Tibial nerve (tissue), 4 donors: ENCODE measurements around the gene C4orf46. TPM values are rescaled to one million over a fixed set of nuclear protein-coding genes. Genes with fewer than 3 reads are reported as not detected.
"Not testable (repeated sequence)": the region's sequence is repeated elsewhere in the genome, so short reads cannot be mapped to it uniquely, and the experiment has no call there.

Experiments used
- DNase-seq, 2 donors: peaks; one replicate each; pipeline ENCODE4 v3.0.0-alpha.2; 2019; ENCODE audit warnings: low spot score in 2 of 2
- H3K27ac ChIP-seq, 4 donors: fragments of 200-600 bp; sonication (generic) in 3 of 4; one replicate each; pipeline ENCODE4 v1.5.1; 2017 to 2019; ENCODE audit warnings: mild to moderate bottlenecking in 1 of 4
- H3K27me3 ChIP-seq, 2 donors: fragments of 200-600 bp; sonication (generic) in 1 of 2; one replicate each; pipeline versions ENCODE4 v1.5.1 to v1.6.0; 2017 to 2019
- H3K36me3 ChIP-seq, 3 donors: fragments of 200-600 bp; sonication (generic); one replicate each; pipeline ENCODE4 v1.5.1; 2018 to 2019
- H3K4me1 ChIP-seq, 4 donors: fragments of 200-600 bp; sonication (generic) in 3 of 4; one replicate each; pipeline ENCODE4 v1.5.1; 2017 to 2019
- H3K4me3 ChIP-seq, 4 donors: fragments of 200-600 bp; sonication (generic) in 3 of 4; one replicate each; pipeline ENCODE4 v1.5.1; 2017 to 2019; ENCODE audit warnings: mild to moderate bottlenecking in 1 of 4, moderate library complexity in 1 of 4
- H3K9me3 ChIP-seq, 4 donors: fragments of 200-600 bp; sonication (generic) in 3 of 4; one replicate each; pipeline ENCODE4 v1.5.1; 2017 to 2019
- EP300 ChIP-seq, 2 donors: sonication (generic); formaldehyde crosslinking; IDR thresholded peaks; one replicate each; pipeline ENCODE4 v1.6.1; 2017; ENCODE audit warnings: antibody characterized with exemption in 2 of 2, mild to moderate bottlenecking in 1 of 2
- POLR2A ChIP-seq, 2 donors: fragments of 450-650 bp; IDR thresholded peaks; one replicate each; pipeline ENCODE4 v1.6.1; 2017; ENCODE audit warnings: antibody characterized with exemption in 2 of 2, mild to moderate bottlenecking in 2 of 2, moderate library complexity in 2 of 2
- WGBS, 2 donors: methylation state at CpG; one replicate each; pipeline ENCODE4 v1.1.5; 2018; 5-methylcytosine and 5-hydroxymethylcytosine counted together
- total RNA-seq, 4 donors: library from RNA; depleted of rRNA; stranded (reverse); fragments of >200 nt; gene quantifications; one replicate each; pipeline ENCODE4 v1.1.0, GENCODE V29; 2016
- TF ChIP-seq, protein P1 (sequence below), 5 experiments: fragments of 200-600 bp in 3 of 5; fragments of 450-650 bp in 2 of 5; sonication (generic) in 3 of 5; IDR thresholded peaks; one replicate each; pipeline ENCODE4 v1.5.1; 2016 to 2019; ENCODE audit warnings: antibody characterized with exemption in 5 of 5, mild to moderate bottlenecking in 3 of 5, moderate library complexity in 2 of 5

The C4orf46 gene
- 1 to 10 TPM; 1.3 to 4.5 (median 2.9) TPM for total RNA-seq

DNA sequence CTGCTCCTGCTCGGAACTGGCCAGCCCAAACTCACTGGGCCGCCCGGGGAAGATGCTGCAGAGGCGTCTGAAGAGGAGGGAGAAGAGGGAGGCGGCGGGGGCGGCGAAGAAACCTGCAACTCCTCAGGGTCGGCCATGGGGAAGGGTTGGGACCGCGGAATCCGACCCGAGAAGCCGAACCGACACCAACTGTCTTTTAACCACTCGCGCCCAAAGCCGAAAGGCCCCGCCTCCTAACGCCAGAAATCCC is at the start of gene C4orf46:
Gene C4orf46, minus strand, starts transcription at position 223 of the 250 bp plus-strand sequence. Its CDS starts 86 bp downstream, at position 137.
- Histone ChIP-seq H3K4me1 (peaks cover 0 to 35% (median 14%) of the 10 kb centered on the region in 4 donors), H3K27me3 (no peaks in the 10 kb centered on the region), H3K4me3 (peak within 1 kb of the TSS; percentile 62 to 85 (median 77)), H3K36me3 (no peaks in the 10 kb centered on the region), H3K9me3 (no peaks in the 10 kb centered on the region), H3K27ac (peak within 1 kb of the TSS; percentile 92 to 99 (median 98))
- 0 to 1% methylated on average over 15 to 20 of the region's 20 CpGs for WGBS, 2 donors
- no peak for TF ChIP-seq EP300 (IDR thresholded peaks at IDR 0.05)
- TF ChIP-seq, protein P1, sequence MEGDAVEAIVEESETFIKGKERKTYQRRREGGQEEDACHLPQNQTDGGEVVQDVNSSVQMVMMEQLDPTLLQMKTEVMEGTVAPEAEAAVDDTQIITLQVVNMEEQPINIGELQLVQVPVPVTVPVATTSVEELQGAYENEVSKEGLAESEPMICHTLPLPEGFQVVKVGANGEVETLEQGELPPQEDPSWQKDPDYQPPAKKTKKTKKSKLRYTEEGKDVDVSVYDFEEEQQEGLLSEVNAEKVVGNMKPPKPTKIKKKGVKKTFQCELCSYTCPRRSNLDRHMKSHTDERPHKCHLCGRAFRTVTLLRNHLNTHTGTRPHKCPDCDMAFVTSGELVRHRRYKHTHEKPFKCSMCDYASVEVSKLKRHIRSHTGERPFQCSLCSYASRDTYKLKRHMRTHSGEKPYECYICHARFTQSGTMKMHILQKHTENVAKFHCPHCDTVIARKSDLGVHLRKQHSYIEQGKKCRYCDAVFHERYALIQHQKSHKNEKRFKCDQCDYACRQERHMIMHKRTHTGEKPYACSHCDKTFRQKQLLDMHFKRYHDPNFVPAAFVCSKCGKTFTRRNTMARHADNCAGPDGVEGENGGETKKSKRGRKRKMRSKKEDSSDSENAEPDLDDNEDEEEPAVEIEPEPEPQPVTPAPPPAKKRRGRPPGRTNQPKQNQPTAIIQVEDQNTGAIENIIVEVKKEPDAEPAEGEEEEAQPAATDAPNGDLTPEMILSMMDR (IDR thresholded peaks at IDR 0.05), result no peak
- DNase-seq, result no peak

- no peak for TF ChIP-seq EP300 (IDR thresholded peaks at IDR 0.05)
- no peak for TF ChIP-seq POLR2A (IDR thresholded peaks at IDR 0.05)
- TF ChIP-seq, protein P1 (IDR thresholded peaks at IDR 0.05), result no peak
- H3K36me3 ChIP-seq, result peaks cover 0 to 90% (median 23%) of the 10 kb centered on the region in 3 donors
These were observed 44.1 kb upstream of the C4orf46 start for GRCh38 chr4:158715802-158716201.

GRCh38 chr4:158714937-158715336 is 43.2 kb upstream of the C4orf46 start:
- no peaks in the 10 kb centered on the region for H3K4me1 ChIP-seq
- no peak overlapping the region for H3K4me3 ChIP-seq
- no peak for DNase-seq
- H3K27ac ChIP-seq, result no peak overlapping the region
- 83 to 85% methylated on average over 4 of the region's 4 CpGs for WGBS, 2 donors
- peaks cover 0 to 95% (median 28%) of the 10 kb centered on the region in 3 donors for H3K36me3 ChIP-seq
- no peaks in the 10 kb centered on the region for H3K27me3 ChIP-seq
- TF ChIP-seq POLR2A (IDR thresholded peaks at IDR 0.05) (no peak), EP300 (IDR thresholded peaks at IDR 0.05) (no peak)
- TF ChIP-seq, protein P1 (IDR thresholded peaks at IDR 0.05), result no peak
- H3K9me3 ChIP-seq, result no peaks in the 10 kb centered on the region

More at GRCh38 chr4:158715802-158716201, 44.1 kb upstream of the C4orf46 start:
- H3K9me3 ChIP-seq, result no peaks in the 10 kb centered on the region
- no peak overlapping the region for H3K4me3 ChIP-seq
- no peaks in the 10 kb centered on the region for H3K4me1 ChIP-seq
- H3K27ac ChIP-seq, result no peak overlapping the region
- no peak for DNase-seq
- no peaks in the 10 kb centered on the region for H3K27me3 ChIP-seq
- 75 to 91% methylated on average over 3 of the region's 3 CpGs for WGBS, 2 donors

DNA sequence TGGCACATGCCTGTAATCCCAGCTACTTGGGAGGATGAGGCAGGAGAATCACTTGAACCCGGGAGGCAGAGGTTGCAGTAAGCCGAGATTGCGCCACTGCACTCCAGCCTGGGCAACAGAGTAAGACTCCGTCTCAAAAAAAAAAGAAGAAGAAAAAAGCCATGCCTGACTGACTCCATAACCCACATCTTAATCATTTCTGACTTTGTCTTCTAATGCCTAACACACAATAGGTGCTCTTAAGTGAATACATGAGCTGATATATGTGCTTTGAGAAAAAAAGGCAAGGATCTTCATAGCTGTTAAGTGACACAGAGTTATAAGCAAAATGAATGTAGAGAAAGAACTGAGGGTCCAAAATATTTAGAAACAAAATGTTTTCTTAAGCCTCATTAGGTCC is 40.9 kb upstream of the C4orf46 start:
- H3K4me1 ChIP-seq, H3K9me3 ChIP-seq: not testable (repeated sequence)
- H3K36me3 ChIP-seq, result peaks cover 0 to 96% (median 21%) of the 10 kb centered on the region in 3 donors

GRCh38 chr4:158710814-158711213 is 39.1 kb upstream of the C4orf46 start:
- TF ChIP-seq POLR2A (IDR thresholded peaks at IDR 0.05), result no peak
- TF ChIP-seq, protein P1 (IDR thresholded peaks at IDR 0.05), result peak in 1 of 5 experiments; percentile 10
- TF ChIP-seq EP300 (IDR thresholded peaks at IDR 0.05), result no peak
- DNase-seq, result no peak
- H3K9me3 ChIP-seq, result no peaks in the 10 kb centered on the region
- H3K27me3 ChIP-seq, result no peaks in the 10 kb centered on the region
- H3K27ac ChIP-seq, result no peak overlapping the region
- no peaks in the 10 kb centered on the region for H3K4me1 ChIP-seq
- WGBS, 2 donors, result 48 to 71% methylated on average over 1 of the region's 1 CpG
- peaks cover 0 to 96% (median 21%) of the 10 kb centered on the region in 3 donors for H3K36me3 ChIP-seq
- H3K4me3 ChIP-seq, result no peak overlapping the region

More for the DNA sequence above, 40.9 kb upstream of the C4orf46 start:
- not testable (repeated sequence) for H3K27ac ChIP-seq, DNase-seq, H3K4me3 ChIP-seq, H3K27me3 ChIP-seq
- WGBS, 2 donors, result 91 to 97% methylated on average over 4 of the region's 4 CpGs

DNA sequence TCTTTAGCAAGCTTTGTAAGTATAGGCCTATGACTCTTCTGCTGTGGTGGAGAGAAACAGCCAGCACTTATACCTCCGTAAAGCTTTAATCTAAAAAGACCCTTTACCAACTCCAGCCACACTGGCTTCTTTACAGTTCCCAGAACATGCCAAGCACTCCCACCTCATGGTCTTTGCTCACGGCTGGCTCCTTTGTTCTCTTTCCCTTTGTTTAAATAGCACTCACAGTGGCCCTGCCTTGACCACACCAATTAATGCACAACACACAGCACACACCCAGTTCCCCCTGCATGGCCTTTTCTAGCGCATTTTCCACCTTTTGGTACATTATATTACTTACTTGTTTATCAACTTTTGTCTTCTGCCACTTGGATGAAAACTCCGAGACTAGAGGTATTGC is 32.6 kb upstream of the C4orf46 start:
- no peaks in the 10 kb centered on the region for H3K27me3 ChIP-seq
- peaks cover 0 to 91% (median 0%) of the 10 kb centered on the region in 3 donors for H3K36me3 ChIP-seq
- H3K9me3 ChIP-seq, result no peaks in the 10 kb centered on the region
- H3K4me1 ChIP-seq, result no peaks in the 10 kb centered on the region
- H3K4me3 ChIP-seq, result no peak overlapping the region
- TF ChIP-seq EP300 (IDR thresholded peaks at IDR 0.05) (no peak), POLR2A (IDR thresholded peaks at IDR 0.05) (no peak)
- TF ChIP-seq, protein P1 (IDR thresholded peaks at IDR 0.05), result no peak
- WGBS, 2 donors, result 85 to 89% methylated on average over 4 of the region's 4 CpGs
- DNase-seq, result no peak
- no peak overlapping the region for H3K27ac ChIP-seq
